HepG2 (cell line): ENCODE results near the gene AKR1C3. TPM values are rescaled to one million over a fixed set of nuclear protein-coding genes. Genes with fewer than 3 reads are reported as not detected.

Source experiments
- ATAC-seq: fragments of 200-7000 bp; cut with Tn5 transposase; 3 replicates; pipeline ENCODE4 v1.9.1; 2020; ENCODE audit warnings: mild to moderate bottlenecking, moderate library complexity
- BruUV-seq: library from RNA; stranded (reverse); fragments of 400-500 nt; replicated peaks from 2 replicates; lab custom pipeline; 2021; lab: Mats Ljungman, UMichigan
- CTCF ChIA-PET: fragments of 300-600 bp; formaldehyde crosslinking; extraction: SDS; loops from one replicate; lab custom pipeline; 2021; ENCODE audit warnings: low total read pairs, inconsistent platforms, low intra/inter-chr PET ratio; lab: Yijun Ruan, JAX
- POLR2A ChIA-PET: fragments of 350-600 bp; sonication (Branson Sonifier 250); formaldehyde crosslinking; loops from one replicate; lab custom pipeline; 2020; ENCODE audit warnings: antibody characterized with exemption, inconsistent platforms; lab: Yijun Ruan, JAX
- DNase-seq: peaks from one replicate; pipeline ENCODE4 v3.0.0-alpha.2; 2015; ENCODE audit warnings: low spot score
- FAIRE-seq: peaks from 3 replicates; lab custom pipeline; 2011; peaks lifted over from hg19 to GRCh38; lab: Jason Lieb, UNC
- H2AFZ ChIP-seq: one replicate; pipeline ENCODE4 v1.6.1; 2011; ENCODE audit warnings: low read length, inconsistent platforms
- H3K27ac ChIP-seq: fragments of 300-600 bp; 3 replicates; pipeline ENCODE4 v1.8.0; 2011; ENCODE audit warnings: mixed run types, mild to moderate bottlenecking, mixed read lengths, low read length, inconsistent platforms; ENCODE audit not compliant: insufficient read depth; ENCODE audit errors: extremely low read length
- H3K27me3 ChIP-seq, 2 experiments: fragments of 200-600 bp in 1 of 2; 2 replicates in 1 of 2; 3 replicates in 1 of 2; pipeline versions ENCODE4 v1.6.0 to v1.8.0; 2011; ENCODE audit warnings: low read length in 2 of 2, mild to moderate bottlenecking in 2 of 2, moderate library complexity in 2 of 2, inconsistent platforms in 1 of 2; ENCODE audit not compliant: insufficient read depth in 2 of 2, control insufficient read depth in 1 of 2
- H3K36me3 ChIP-seq, 2 experiments: fragments of 200-600 bp in 1 of 2; replicated peaks in 1 of 2; 2 replicates in 1 of 2; 3 replicates in 1 of 2; pipeline versions ENCODE4 v1.5.1 to v1.8.0; 2011; ENCODE audit warnings: low read length in 2 of 2, inconsistent platforms in 1 of 2; ENCODE audit not compliant: insufficient read depth in 2 of 2, control insufficient read depth in 1 of 2
- H3K4me1 ChIP-seq: 2 replicates; pipeline ENCODE4 v1.5.1; 2012; ENCODE audit warnings: low read length, inconsistent platforms; ENCODE audit not compliant: insufficient read depth
- H3K4me2 ChIP-seq: 2 replicates; pipeline ENCODE4 v1.6.0; 2011; ENCODE audit warnings: low read depth, low read length, inconsistent platforms
- H3K4me3 ChIP-seq, 3 experiments: fragments of 200-600 bp in 1 of 3; sonication (generic), shearing (Covaris generic) in 1 of 3; replicated peaks in 1 of 3; 2 replicates each; pipeline ENCODE4 v1.5.1; 2011 to 2016; ENCODE audit warnings: low read length in 3 of 3, inconsistent platforms in 2 of 3, low read depth in 2 of 3, mild to moderate bottlenecking in 2 of 3, control low read depth in 1 of 3, mixed read lengths in 1 of 3; ENCODE audit not compliant: insufficient read depth in 1 of 3
- H3K79me2 ChIP-seq: one replicate; pipeline ENCODE4 v1.6.1; 2011; ENCODE audit warnings: low read length, inconsistent platforms; ENCODE audit not compliant: insufficient read depth
- H3K9ac ChIP-seq: 2 replicates; pipeline ENCODE4 v1.6.0; 2011; ENCODE audit warnings: mild to moderate bottlenecking, low read depth, low read length, inconsistent platforms; ENCODE audit not compliant: insufficient read depth
- H3K9me3 ChIP-seq: 2 replicates; pipeline ENCODE4 v1.5.1; 2012; ENCODE audit warnings: mild to moderate bottlenecking, low read length
- H4K20me1 ChIP-seq: 2 replicates; pipeline ENCODE4 v1.6.0; 2011; ENCODE audit warnings: inconsistent platforms, mild to moderate bottlenecking, low read length, moderate library complexity; ENCODE audit not compliant: insufficient read depth
- EHMT2 ChIP-seq: fragments of 200-600 bp; sonication (generic); IDR thresholded peaks from 2 replicates; pipeline ENCODE4 v1.7.0; 2017; ENCODE audit warnings: antibody characterized with exemption, low read depth, low read length, borderline replicate concordance
- SNAPC4 ChIP-seq: sonication (generic); formaldehyde crosslinking; IDR thresholded peaks from 2 replicates; pipeline ENCODE4 v1.4.0; 2020; ENCODE audit warnings: mild to moderate bottlenecking, missing genetic modification reagents
- SNRNP70 ChIP-seq: fragments of 200-400 bp; formaldehyde crosslinking; IDR thresholded peaks from 2 replicates; pipeline ENCODE4 v1.6.1; 2017; ENCODE audit warnings: mild to moderate bottlenecking, low read depth, low read length, moderate library complexity
- TERF1 ChIP-seq: sonication (generic); formaldehyde crosslinking; IDR thresholded peaks from 2 replicates; pipeline ENCODE4 v1.8.0; 2022; ENCODE audit warnings: mild to moderate bottlenecking, missing genetic modification reagents, moderate library complexity
- ZBTB40 ChIP-seq, 2 experiments: fragments of 450-650 bp in 1 of 2; sonication (generic) in 1 of 2; formaldehyde crosslinking in 1 of 2; IDR thresholded peaks; 2 replicates each; pipeline versions ENCODE4 v1.6.1 to v1.8.0; 2016 to 2022; ENCODE audit warnings: antibody characterized with exemption in 1 of 2, mild to moderate bottlenecking in 1 of 2, missing genetic modification reagents in 1 of 2
- ZNF326 ChIP-seq: sonication (generic); formaldehyde crosslinking; IDR thresholded peaks from 2 replicates; pipeline ENCODE4 v1.4.0; 2020; ENCODE audit warnings: missing genetic modification reagents, borderline replicate concordance
- WGBS: methylation state at CpG from one replicate; pipeline ENCODE4 v1.1.6; 2017; ENCODE audit warnings: low lambda C conversion rate; 5-methylcytosine and 5-hydroxymethylcytosine counted together
- in situ Hi-C: cut with HindIII; loops from 2 replicates; pipeline ENCODE4 v1.10.0; 2017; ENCODE audit warnings: low pct_unique_long_range_greater_than_20kb; ENCODE audit not compliant: extremely low pct_ligation_motif_present
- intact Hi-C: fragments of 100-400 bp; cut with micrococcal nuclease; formaldehyde crosslinking; loops from one replicate; pipeline ENCODE4 v1.10.0; 2022; ENCODE audit not compliant: unreplicated experiment
- polyA plus RNA-seq, 8 experiments: library from polyadenylated mRNA; depleted of rRNA in 3 of 8; stranded (reverse) in 7 of 8; unstranded in 1 of 8; fragments of >200 nt; fragmentation: Illumina TruSeq in 4 of 8; extraction: Trizol in 4 of 8; gene quantifications; 2 replicates each; pipeline versions ENCODE4 v1.2.1 to v1.2.3, GENCODE V29; 2011 to 2016; ENCODE audit warnings: low read depth in 4 of 8, missing spikeins in 1 of 8, mixed read lengths in 1 of 8; ENCODE audit not compliant: insufficient read depth in 1 of 8
- total RNA-seq, 5 experiments: library from RNA; depleted of rRNA; stranded (reverse); fragments of >200 nt; fragmentation: Illumina TruSeq; extraction: Trizol; gene quantifications; 2 replicates each; pipeline ENCODE4 v1.2.3, GENCODE V29; 2016; ENCODE audit warnings: low read depth in 1 of 5

AKR1C3 gene
- total and polyA plus RNA-seq, 2 of the 13 experiments (the other 11 are each of a cell fraction or from before 2014, with no cell fraction given): 368 to 532 TPM

GRCh38 chr10:5091196-5091595, 3.0 kb upstream of the AKR1C3 start (continued):
- TF ChIP-seq ZNF326: no peak

GRCh38 chr10:5092375-5092774, 1.8 kb upstream of the AKR1C3 start:
- in situ Hi-C loops: loop anchor here (10.0 kb wide), 2 partner anchors 192 to 248 kb away; no protein-coding TSS in a partner anchor
- Histone ChIP-seq H3K9me3 (peaks cover 28% of the 10 kb centered on the region), H3K79me2 (peaks cover 33% of the 10 kb centered on the region), H3K27me3 (no peaks in the 10 kb centered on the region; a peak in 1 of 5 replicates), H3K4me1 (peaks cover 34% of the 10 kb centered on the region), H4K20me1 (no peaks in the 10 kb centered on the region), H3K4me2 (no peak overlapping the region), H3K36me3 (peaks cover 2 to 7% of the 10 kb centered on the region in 2 experiments; a peak in 3 of 5 replicates), H3K9ac (no peak overlapping the region), H2AFZ (no peak overlapping the region), H3K27ac (no peak overlapping the region), H3K4me3 (no peak overlapping the region)
- ATAC-seq (no peak), FAIRE-seq (no peak), DNase-seq (no peak)
- intact Hi-C loops: loop anchor here (5.0 to 10.0 kb wide), 2 partner anchors 75 to 282 kb away; no protein-coding TSS in a partner anchor
- BruUV-seq: no TSS peak
- ChIA-PET POLR2A (no interaction called here), CTCF (no interaction called here)
- 76% methylated on average over 2 of the region's 2 CpGs for WGBS
- no peak for TF ChIP-seq SNAPC4
- no peak for TF ChIP-seq ZBTB40 (IDR thresholded peaks at IDR 0.05)
- no peak for TF ChIP-seq ZBTB40 (CRISPR knock-in tag; IDR thresholded peaks at IDR 0.05)
- TF ChIP-seq SNRNP70: no peak
- no peak for TF ChIP-seq TERF1
- TF ChIP-seq EHMT2: no peak
